ENCODE data around the gene PANK1. TPM values are rescaled to one million over a fixed set of nuclear protein-coding genes. Genes with fewer than 3 reads are reported as not detected.

PANK1 gene
- total RNA-seq, 4 donors from 2014 or later: 4.6 to 51.6 (median 36.1) TPM

GRCh38 chr10:89589101-89589720 lies 55.8 kb downstream of the PANK1 start:
- Histone ChIP-seq H3K4me3 (no peak overlapping the region), H3K36me3 (peaks cover 0 to 9% (median 0%) of the 10 kb centered on the region in 4 donors), H3K9me3 (no peaks in the 10 kb centered on the region), H3K4me1 (no peaks in the 10 kb centered on the region), H3K27ac (no peak overlapping the region), H3K27me3 (no peaks in the 10 kb centered on the region)
- TF ChIP-seq POLR2AphosphoS5 (IDR thresholded peaks at IDR 0.05) (no peak), CTCF (IDR thresholded peaks at IDR 0.05) (no peak), EP300 (IDR thresholded peaks at IDR 0.05; ENCODE audit: low read depth) (no peak), POLR2A (IDR thresholded peaks at IDR 0.05) (no peak)
- DNase-seq: no peak
- 67 to 86% methylated on average over 1 to 5 of the region's 5 CpGs for WGBS, 2 donors (ENCODE audit: low coverage in 1 of 2)
- intact Hi-C loops (cut with DNase I; ENCODE audit: low total_unique reads) (no loop called here), in situ Hi-C loops (cut with MboI; ENCODE audit: low pct_ligation_motif_present in 1 of 4, low pct_unique_long_range_greater_than_20kb in 1 of 4, low sequenced_read_pairs in 3 of 4) (no loop called here)

- H3K9me3 ChIP-seq: no peaks in the 10 kb centered on the region
- no peaks in the 10 kb centered on the region for H3K27me3 ChIP-seq
- in situ Hi-C loops (cut with MboI; ENCODE audit: low pct_ligation_motif_present in 1 of 4, low pct_unique_long_range_greater_than_20kb in 1 of 4, low sequenced_read_pairs in 3 of 4): no loop called here
- 85 to 95% methylated on average over 3 of the region's 3 CpGs for WGBS, 2 donors (ENCODE audit: low coverage in 1 of 2)
- no peak for DNase-seq
- no peak overlapping the region for H3K27ac ChIP-seq
- no peak for TF ChIP-seq POLR2A (IDR thresholded peaks at IDR 0.05)
- no peak for TF ChIP-seq POLR2AphosphoS5 (IDR thresholded peaks at IDR 0.05)
- no peak for TF ChIP-seq CTCF (IDR thresholded peaks at IDR 0.05)
- TF ChIP-seq EP300 (IDR thresholded peaks at IDR 0.05; ENCODE audit: low read depth): no peak
- no peaks in the 10 kb centered on the region for H3K4me1 ChIP-seq
- peaks cover 0 to 9% (median 0%) of the 10 kb centered on the region in 4 donors for H3K36me3 ChIP-seq
- H3K4me3 ChIP-seq: no peak overlapping the region
- intact Hi-C loops (cut with DNase I; ENCODE audit: low total_unique reads): no loop called here
These were observed 56.4 kb downstream of the PANK1 start for GRCh38 chr10:89588671-89589070.

- intact Hi-C loops (cut with DNase I; ENCODE audit: low total_unique reads): no loop called here
- WGBS, 2 donors (ENCODE audit: low coverage in 1 of 2): 93 to 97% methylated on average over 1 of the region's 1 CpG
- in situ Hi-C loops (cut with MboI; ENCODE audit: low pct_ligation_motif_present in 1 of 4, low pct_unique_long_range_greater_than_20kb in 1 of 4, low sequenced_read_pairs in 3 of 4): no loop called here
These were observed 63.0 kb downstream of the PANK1 start for GRCh38 chr10:89582022-89582421.

GRCh38 chr10:89580243-89580642 lies 64.8 kb downstream of the PANK1 start:
- Histone ChIP-seq H3K27me3 (no peaks in the 10 kb centered on the region), H3K27ac (no peak overlapping the region), H3K9me3 (no peaks in the 10 kb centered on the region), H3K36me3 (no peaks in the 10 kb centered on the region), H3K4me3 (no peak overlapping the region), H3K4me1 (no peaks in the 10 kb centered on the region)
- WGBS, 2 donors (ENCODE audit: low coverage in 1 of 2): 92 to 94% methylated on average over 3 to 4 of the region's 4 CpGs
- TF ChIP-seq POLR2AphosphoS5 (IDR thresholded peaks at IDR 0.05) (no peak), CTCF (IDR thresholded peaks at IDR 0.05) (no peak), POLR2A (IDR thresholded peaks at IDR 0.05) (no peak), EP300 (IDR thresholded peaks at IDR 0.05; ENCODE audit: low read depth) (no peak)
- intact Hi-C loops (cut with DNase I; ENCODE audit: low total_unique reads): no loop called here
- DNase-seq: no peak
- in situ Hi-C loops (cut with MboI; ENCODE audit: low pct_ligation_motif_present in 1 of 4, low pct_unique_long_range_greater_than_20kb in 1 of 4, low sequenced_read_pairs in 3 of 4): no loop called here

More at GRCh38 chr10:89582022-89582421, 63.0 kb downstream of the PANK1 start:
- no peaks in the 10 kb centered on the region for H3K27me3 ChIP-seq
- TF ChIP-seq POLR2A (IDR thresholded peaks at IDR 0.05) (no peak), EP300 (IDR thresholded peaks at IDR 0.05; ENCODE audit: low read depth) (no peak), POLR2AphosphoS5 (IDR thresholded peaks at IDR 0.05) (no peak), CTCF (IDR thresholded peaks at IDR 0.05) (no peak)
- DNase-seq: no peak
- H3K27ac ChIP-seq: no peak overlapping the region
- no peak overlapping the region for H3K4me3 ChIP-seq
- H3K4me1 ChIP-seq: no peaks in the 10 kb centered on the region
- H3K9me3 ChIP-seq: no peaks in the 10 kb centered on the region
- H3K36me3 ChIP-seq: no peaks in the 10 kb centered on the region

Measured in transverse colon (tissue), 4 donors.